CD14-positive monocyte (primary cell): ENCODE data around the gene CGN. TPM values are rescaled to one million over a fixed set of nuclear protein-coding genes. Genes with fewer than 3 reads are reported as not detected.
A peak's percentile ranks its signal among the peaks of the same experiment; 100 is the strongest.

Experiments
- DNase-seq, 3 donors: peaks; one replicate each; pipeline ENCODE4 v3.0.0-alpha.2; 2011 to 2022
- H2AFZ ChIP-seq: 2 replicates; pipeline ENCODE4 v1.6.0; 2012; ENCODE audit warnings: mild to moderate bottlenecking, low read depth, low read length, inconsistent platforms; ENCODE audit not compliant: insufficient read depth, poor library complexity, severe bottlenecking
- H3K27ac ChIP-seq, 2 donors: 1 replicate in 1 of 2; 2 replicates in 1 of 2; pipeline ENCODE4 v1.5.1; 2012 to 2013; ENCODE audit warnings: low read length in 2 of 2, control low read depth in 1 of 2, inconsistent platforms in 1 of 2, low read depth in 1 of 2, mild to moderate bottlenecking in 1 of 2
- H3K27me3 ChIP-seq, 2 donors: one replicate each; pipeline versions ENCODE4 v1.6.0 to v1.6.1; 2011 to 2013; ENCODE audit warnings: low read length in 2 of 2; ENCODE audit not compliant: control insufficient read depth in 2 of 2, insufficient read depth in 2 of 2
- H3K36me3 ChIP-seq, 2 donors: replicated peaks in 1 of 2; 1 replicate in 1 of 2; 2 replicates in 1 of 2; pipeline versions ENCODE4 v1.5.1 to v1.6.1; 2012 to 2013; ENCODE audit warnings: low read length in 2 of 2, control low read depth in 1 of 2, inconsistent platforms in 1 of 2, mild to moderate bottlenecking in 1 of 2; ENCODE audit not compliant: insufficient read depth in 2 of 2, control insufficient read depth in 1 of 2
- H3K4me1 ChIP-seq, 2 donors: 1 replicate in 1 of 2; 2 replicates in 1 of 2; pipeline versions ENCODE4 v1.5.1 to v1.6.1; 2012 to 2013; ENCODE audit warnings: low read length in 2 of 2, control low read depth in 1 of 2, inconsistent platforms in 1 of 2, mild to moderate bottlenecking in 1 of 2, moderate library complexity in 1 of 2; ENCODE audit not compliant: insufficient read depth in 2 of 2, control insufficient read depth in 1 of 2
- H3K4me2 ChIP-seq: replicated peaks from 2 replicates; pipeline ENCODE3; 2012; ENCODE audit warnings: low read length, moderate library complexity, mild to moderate bottlenecking; ENCODE audit not compliant: poor library complexity, severe bottlenecking; ENCODE audit errors: extremely low read depth
- H3K4me3 ChIP-seq, 3 experiments: fragments of 200-600 bp in 1 of 3; sonication (generic) in 1 of 3; replicated peaks in 1 of 3; 1 replicate in 2 of 3; 2 replicates in 1 of 3; pipeline ENCODE4 v1.5.1; 2011 to 2013; ENCODE audit warnings: low read length in 3 of 3, mild to moderate bottlenecking in 3 of 3, control low read depth in 2 of 3, low read depth in 2 of 3, inconsistent platforms in 1 of 3, moderate library complexity in 1 of 3
- H3K79me2 ChIP-seq: 2 replicates; pipeline ENCODE4 v1.6.0; 2012; ENCODE audit warnings: mild to moderate bottlenecking, control low read depth, inconsistent platforms, low read length, moderate library complexity; ENCODE audit not compliant: insufficient read depth
- H3K9ac ChIP-seq: 2 replicates; pipeline ENCODE4 v1.6.0; 2017; ENCODE audit warnings: low read length, mild to moderate bottlenecking; ENCODE audit not compliant: insufficient read depth, poor library complexity, severe bottlenecking
- H3K9me3 ChIP-seq, 2 donors: replicated peaks in 1 of 2; 1 replicate in 1 of 2; 2 replicates in 1 of 2; pipeline versions ENCODE4 v1.5.1 to v1.6.1; 2012 to 2013; ENCODE audit warnings: low read length in 2 of 2, control low read depth in 1 of 2; ENCODE audit not compliant: control insufficient read depth in 1 of 2, insufficient read depth in 1 of 2
- H4K20me1 ChIP-seq: 2 replicates; pipeline ENCODE4 v1.6.0; 2012; ENCODE audit warnings: mild to moderate bottlenecking, low read length, control low read depth, moderate library complexity; ENCODE audit not compliant: insufficient read depth
- H3K27ac Mint-ChIP-seq, 7 donors: one replicate each; pipeline ENCODE4 v1.8.0; 2020; ENCODE audit warnings: mild to moderate bottlenecking in 7 of 7, mixed read lengths in 7 of 7, moderate library complexity in 6 of 7, inconsistent platforms in 2 of 7
- H3K27me3 Mint-ChIP-seq, 3 donors: one replicate each; pipeline ENCODE4 v1.8.0; 2021 to 2022; ENCODE audit warnings: low read depth in 3 of 3, mild to moderate bottlenecking in 3 of 3, mixed read lengths in 3 of 3, moderate library complexity in 3 of 3, inconsistent platforms in 1 of 3
- H3K36me3 Mint-ChIP-seq, 2 donors: one replicate each; pipeline ENCODE4 v1.8.0; 2020; ENCODE audit warnings: mixed read lengths in 2 of 2, inconsistent platforms in 1 of 2, mild to moderate bottlenecking in 1 of 2
- H3K4me1 Mint-ChIP-seq: one replicate; pipeline ENCODE4 v1.8.0; 2020; ENCODE audit warnings: mild to moderate bottlenecking, mixed read lengths
- H3K4me3 Mint-ChIP-seq, 2 donors: one replicate each; pipeline ENCODE4 v1.8.0; 2020; ENCODE audit warnings: mild to moderate bottlenecking in 2 of 2, mixed read lengths in 2 of 2, moderate library complexity in 1 of 2
- H3K9me3 Mint-ChIP-seq, 7 donors: one replicate each; pipeline ENCODE4 v1.8.0; 2020 to 2022; ENCODE audit warnings: mixed read lengths in 7 of 7, mild to moderate bottlenecking in 6 of 7, moderate library complexity in 6 of 7, inconsistent platforms in 2 of 7
- CTCF ChIP-seq: fragments of 200-600 bp; IDR thresholded peaks from one replicate; pipeline ENCODE4 v1.8.0; 2022; ENCODE audit warnings: antibody characterized with exemption, mild to moderate bottlenecking
- WGBS: methylation state at CpG from one replicate; pipeline ENCODE4 v1.1.5; 2013; ENCODE audit warnings: missing lambda C conversion rate; ENCODE audit not compliant: insufficient coverage; 5-methylcytosine and 5-hydroxymethylcytosine counted together
- intact Hi-C, 2 donors: fragments of 100-400 bp; cut with micrococcal nuclease; formaldehyde crosslinking; loops; one replicate each; pipeline versions ENCODE4 v1.15.0 to v1.15.1; 2023
- polyA plus RNA-seq, 3 donors: library from polyadenylated mRNA; depleted of rRNA in 1 of 3; unstranded in 2 of 3; stranded (reverse) in 1 of 3; fragments of 300-500 nt in 2 of 3; fragments of >200 nt in 1 of 3; fragmentation: Illumina TruSeq in 2 of 3; gene quantifications; 1 replicate in 2 of 3; 2 replicates in 1 of 3; pipeline ENCODE4 v1.2.3, GENCODE V29; 2012 to 2021

Gene CGN
- polyA plus RNA-seq, 3 donors, result not detected

GRCh38 chr1:151478140-151478812 lies 32.9 kb upstream of the CGN start:
- intact Hi-C loops, result no loop called here
- Mint-ChIP-seq H3K4me1 (peaks cover 3% of the 10 kb centered on the region), H3K9me3 (peaks cover 0 to 17% (median 14%) of the 10 kb centered on the region in 7 donors), H3K27me3 (peaks cover 4 to 8% (median 7%) of the 10 kb centered on the region in 3 donors), H3K36me3 (no peaks in the 10 kb centered on the region), H3K27ac (peak overlapping the region in 1 of 7 donors; percentile 58), H3K4me3 (no peak overlapping the region)
- WGBS, result no CpG with 5 or more reads among the region's 1 CpG
- Histone ChIP-seq H3K4me3 (no peak overlapping the region), H2AFZ (no peak overlapping the region), H3K9ac (no peak overlapping the region), H3K36me3 (no peaks in the 10 kb centered on the region), H3K4me2 (no peak overlapping the region), H3K27me3 (no peaks in the 10 kb centered on the region), H3K9me3 (peaks cover 4 to 12% of the 10 kb centered on the region in 2 donors), H3K79me2 (no peaks in the 10 kb centered on the region), H3K4me1 (no peaks in the 10 kb centered on the region), H4K20me1 (no peaks in the 10 kb centered on the region), H3K27ac (no peak overlapping the region)
- no peak for DNase-seq
- TF ChIP-seq CTCF, result no peak

GRCh38 chr1:151478923-151479322 lies 32.3 kb upstream of the CGN start:
- Histone ChIP-seq H3K4me2 (no peak overlapping the region), H3K27ac (no peak overlapping the region), H3K36me3 (no peaks in the 10 kb centered on the region), H3K79me2 (no peaks in the 10 kb centered on the region), H3K9me3 (peaks cover 4 to 12% of the 10 kb centered on the region in 2 donors), H2AFZ (no peak overlapping the region), H3K27me3 (no peaks in the 10 kb centered on the region), H4K20me1 (no peaks in the 10 kb centered on the region), H3K4me1 (no peaks in the 10 kb centered on the region), H3K4me3 (no peak overlapping the region), H3K9ac (no peak overlapping the region)
- peaks cover 0 to 17% (median 14%) of the 10 kb centered on the region in 7 donors for H3K9me3 Mint-ChIP-seq
- H3K4me1 Mint-ChIP-seq, result peaks cover under 1% of the 10 kb centered on the region
- intact Hi-C loops, result no loop called here
- 100% methylated on average over 1 of the region's 2 CpGs for WGBS
- H3K27me3 Mint-ChIP-seq, result peaks cover 4 to 8% (median 7%) of the 10 kb centered on the region in 3 donors
- no peak for DNase-seq
- no peak overlapping the region for H3K27ac Mint-ChIP-seq
- no peak overlapping the region for H3K4me3 Mint-ChIP-seq
- H3K36me3 Mint-ChIP-seq, result no peaks in the 10 kb centered on the region
- TF ChIP-seq CTCF, result no peak
